Parathyroid adenoma (tissue), 2 donors: ENCODE data around the gene KCNK3.

Experiments
- H2AFZ ChIP-seq: fragments of 300-600 bp; sonication (generic); one replicate; pipeline ENCODE4 v1.7.0; 2017; ENCODE audit warnings: antibody characterized with exemption, mild to moderate bottlenecking
- H3K27ac ChIP-seq: fragments of 300-600 bp; sonication (generic); one replicate; pipeline ENCODE4 v1.7.0; 2017
- H3K27me3 ChIP-seq: fragments of 300-600 bp; sonication (generic); one replicate; pipeline ENCODE4 v1.7.0; 2017; ENCODE audit warnings: low read length; ENCODE audit not compliant: control insufficient read depth, insufficient read depth
- H3K36me3 ChIP-seq: fragments of 300-600 bp; sonication (generic); one replicate; pipeline ENCODE4 v1.7.0; 2017; ENCODE audit warnings: low read length; ENCODE audit not compliant: control insufficient read depth, insufficient read depth
- H3K4me1 ChIP-seq: fragments of 300-600 bp; sonication (generic); one replicate; pipeline ENCODE4 v1.7.0; 2017; ENCODE audit warnings: control low read depth
- H3K4me2 ChIP-seq: fragments of 300-600 bp; sonication (generic); one replicate; pipeline ENCODE4 v1.7.0; 2017; ENCODE audit warnings: low read length
- H3K4me3 ChIP-seq: fragments of 300-600 bp; sonication (generic); one replicate; pipeline ENCODE4 v1.7.0; 2017; ENCODE audit warnings: low read depth, low read length
- H3K79me2 ChIP-seq: fragments of 300-600 bp; sonication (generic); one replicate; pipeline ENCODE4 v1.7.0; 2017; ENCODE audit warnings: control low read depth
- H3K9ac ChIP-seq: fragments of 300-600 bp; sonication (generic); one replicate; pipeline ENCODE4 v1.7.0; 2017; ENCODE audit warnings: mild to moderate bottlenecking
- H3K9me3 ChIP-seq: fragments of 300-600 bp; sonication (generic); one replicate; pipeline ENCODE4 v1.7.0; 2017; ENCODE audit warnings: low read length; ENCODE audit not compliant: control insufficient read depth
- TF ChIP-seq, protein P1 (sequence below): fragments of 300-600 bp; sonication (generic); IDR thresholded peaks from one replicate; pipeline ENCODE4 v1.7.0; 2017; ENCODE audit warnings: antibody characterized with exemption, mild to moderate bottlenecking
- donor health status: primary hyperparathyroidism.

KCNK3 gene

GRCh38 chr2:26701596-26701995, 9.1 kb downstream of the KCNK3 start:
- H3K4me1 ChIP-seq = peaks cover 15% of the 10 kb centered on the region
- no peak overlapping the region for H2AFZ ChIP-seq
- no peak overlapping the region for H3K4me3 ChIP-seq
- no peaks in the 10 kb centered on the region for H3K9me3 ChIP-seq
- no peaks in the 10 kb centered on the region for H3K27me3 ChIP-seq
- no peak overlapping the region for H3K9ac ChIP-seq
- H3K79me2 ChIP-seq = peaks cover 83% of the 10 kb centered on the region
- H3K4me2 ChIP-seq = no peak overlapping the region
- peak overlapping the region; percentile 77 for H3K27ac ChIP-seq
- H3K36me3 ChIP-seq = no peaks in the 10 kb centered on the region
- TF ChIP-seq, protein P1, sequence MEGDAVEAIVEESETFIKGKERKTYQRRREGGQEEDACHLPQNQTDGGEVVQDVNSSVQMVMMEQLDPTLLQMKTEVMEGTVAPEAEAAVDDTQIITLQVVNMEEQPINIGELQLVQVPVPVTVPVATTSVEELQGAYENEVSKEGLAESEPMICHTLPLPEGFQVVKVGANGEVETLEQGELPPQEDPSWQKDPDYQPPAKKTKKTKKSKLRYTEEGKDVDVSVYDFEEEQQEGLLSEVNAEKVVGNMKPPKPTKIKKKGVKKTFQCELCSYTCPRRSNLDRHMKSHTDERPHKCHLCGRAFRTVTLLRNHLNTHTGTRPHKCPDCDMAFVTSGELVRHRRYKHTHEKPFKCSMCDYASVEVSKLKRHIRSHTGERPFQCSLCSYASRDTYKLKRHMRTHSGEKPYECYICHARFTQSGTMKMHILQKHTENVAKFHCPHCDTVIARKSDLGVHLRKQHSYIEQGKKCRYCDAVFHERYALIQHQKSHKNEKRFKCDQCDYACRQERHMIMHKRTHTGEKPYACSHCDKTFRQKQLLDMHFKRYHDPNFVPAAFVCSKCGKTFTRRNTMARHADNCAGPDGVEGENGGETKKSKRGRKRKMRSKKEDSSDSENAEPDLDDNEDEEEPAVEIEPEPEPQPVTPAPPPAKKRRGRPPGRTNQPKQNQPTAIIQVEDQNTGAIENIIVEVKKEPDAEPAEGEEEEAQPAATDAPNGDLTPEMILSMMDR = no peak

DNA sequence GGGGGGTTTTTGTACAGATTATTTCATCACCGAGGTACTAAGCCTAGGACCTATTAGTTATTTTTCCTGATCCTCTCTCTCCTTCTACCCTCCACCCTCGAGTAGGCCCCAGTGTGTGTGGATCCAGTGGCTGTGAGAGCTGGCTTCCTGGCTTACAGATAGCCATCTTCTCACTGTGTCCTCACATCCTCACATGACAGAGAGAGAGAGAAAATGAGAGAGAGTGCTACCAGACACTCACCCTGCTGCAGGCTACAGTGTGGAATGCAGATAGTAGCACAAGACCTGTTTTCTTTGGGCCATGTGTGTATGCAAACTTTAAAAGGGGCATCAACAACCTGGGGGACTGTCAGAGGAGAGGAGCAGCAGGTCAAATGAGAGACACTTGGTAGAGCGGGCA, 9.5 kb downstream of the KCNK3 start:
- Histone ChIP-seq H3K9me3 (no peaks in the 10 kb centered on the region), H3K4me3 (no peak overlapping the region), H3K9ac (no peak overlapping the region), H3K4me2 (peak overlapping the region; percentile 0), H3K4me1 (peaks cover 17% of the 10 kb centered on the region), H3K27me3 (no peaks in the 10 kb centered on the region), H3K36me3 (no peaks in the 10 kb centered on the region), H3K27ac (peak overlapping the region; percentile 77), H3K79me2 (peaks cover 83% of the 10 kb centered on the region), H2AFZ (no peak overlapping the region)
- TF ChIP-seq, protein P1 = no peak

DNA sequence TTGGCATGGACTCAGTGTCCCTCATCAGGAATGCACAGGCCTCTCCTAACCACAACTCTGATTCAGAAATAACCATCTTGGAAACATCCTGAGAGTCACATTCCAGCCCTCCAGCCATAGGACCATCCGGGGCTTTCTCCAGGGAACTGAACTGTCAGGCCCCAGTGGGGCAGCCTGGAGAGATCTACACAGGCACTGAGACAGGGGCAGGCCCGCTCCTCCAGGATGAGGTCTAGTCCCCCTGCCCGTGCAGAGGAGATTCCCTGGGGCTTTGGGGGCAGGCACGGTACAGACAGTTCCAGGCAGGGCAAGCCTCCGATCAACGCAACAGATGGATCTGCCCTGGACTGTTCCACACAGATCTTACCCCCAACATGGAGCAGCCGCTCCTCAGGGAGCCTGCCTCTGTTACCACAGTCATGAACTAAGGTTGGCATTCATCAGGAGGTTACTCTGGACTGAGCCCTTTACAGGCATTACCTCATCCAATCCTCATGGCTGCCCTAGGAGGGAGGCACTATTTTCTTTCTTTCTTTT, 12.0 kb downstream of the KCNK3 start:
- Histone ChIP-seq H3K9me3 (no peaks in the 10 kb centered on the region), H3K4me2 (no peak overlapping the region), H3K4me1 (peaks cover 34% of the 10 kb centered on the region), H3K27me3 (no peaks in the 10 kb centered on the region), H3K79me2 (peaks cover 70% of the 10 kb centered on the region), H3K27ac (no peak overlapping the region), H3K9ac (no peak overlapping the region), H2AFZ (no peak overlapping the region), H3K4me3 (no peak overlapping the region), H3K36me3 (no peaks in the 10 kb centered on the region)
- TF ChIP-seq, protein P1 = no peak

DNA sequence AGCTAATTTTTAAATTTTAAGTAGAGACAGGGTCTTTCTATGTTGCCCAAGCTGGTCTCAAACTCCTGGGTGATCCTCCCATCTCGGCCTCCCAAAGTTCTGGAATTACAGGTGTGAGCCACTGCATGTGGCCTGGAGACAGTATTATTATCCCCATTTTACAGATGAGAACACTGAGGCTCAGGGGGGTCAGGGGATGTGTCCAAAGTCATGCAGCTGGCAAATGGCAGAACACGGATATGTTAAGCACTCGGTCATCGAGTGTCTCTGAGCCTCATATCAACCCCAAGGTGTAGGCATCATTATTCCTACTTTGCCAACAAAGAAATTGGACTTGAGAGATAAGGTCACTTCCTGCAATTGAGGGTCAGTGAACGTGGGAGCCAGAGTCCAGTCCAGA, 12.6 kb downstream of the KCNK3 start:
- H3K9ac ChIP-seq = no peak overlapping the region
- peaks cover 71% of the 10 kb centered on the region for H3K79me2 ChIP-seq
- no peaks in the 10 kb centered on the region for H3K27me3 ChIP-seq
- peaks cover 37% of the 10 kb centered on the region for H3K4me1 ChIP-seq
- H3K4me2 ChIP-seq = no peak overlapping the region
- H2AFZ ChIP-seq = no peak overlapping the region
- H3K4me3 ChIP-seq = no peak overlapping the region
- H3K9me3 ChIP-seq = no peaks in the 10 kb centered on the region
- H3K27ac ChIP-seq = no peak overlapping the region
- H3K36me3 ChIP-seq = no peaks in the 10 kb centered on the region
- TF ChIP-seq, protein P1 = no peak

- TF ChIP-seq, protein P1 = no peak
- no peaks in the 10 kb centered on the region for H3K9me3 ChIP-seq
- no peak overlapping the region for H3K27ac ChIP-seq
- no peaks in the 10 kb centered on the region for H3K27me3 ChIP-seq
- H2AFZ ChIP-seq = no peak overlapping the region
- H3K4me1 ChIP-seq = peaks cover 44% of the 10 kb centered on the region
- H3K79me2 ChIP-seq = peaks cover 67% of the 10 kb centered on the region
- H3K4me3 ChIP-seq = no peak overlapping the region
- no peak overlapping the region for H3K4me2 ChIP-seq
- no peaks in the 10 kb centered on the region for H3K36me3 ChIP-seq
- H3K9ac ChIP-seq = no peak overlapping the region
Measured at GRCh38 chr2:26706093-26706492, 13.6 kb downstream of the KCNK3 start.
